K562 (cell line): ENCODE data around the gene CAMKV.

Experiments
- CXXC5 ChIP-seq: fragments of 250-450 bp; sonication (Bioruptor Pico); IDR thresholded peaks from 2 replicates; pipeline ENCODE4 v1.8.0; 2022; ENCODE audit warnings: inconsistent platforms, mild to moderate bottlenecking, moderate library complexity
- EGR1 ChIP-seq: fragments of 450-650 bp; conservative IDR thresholded peaks from 2 replicates; pipeline ENCODE4 v1.6.1; 2017; ENCODE audit warnings: mild to moderate bottlenecking
- EP300 ChIP-seq: IDR thresholded peaks from 2 replicates; pipeline ENCODE4 v1.6.1; 2012; ENCODE audit warnings: low read length, improper control_type of control experiment
- MYC ChIP-seq, 2 experiments: fragments of 250-450 bp in 1 of 2; sonication (Bioruptor Pico) in 1 of 2; IDR thresholded peaks; 2 replicates each; pipeline versions ENCODE4 v1.5.1 to v1.6.1; 2012 to 2021; ENCODE audit warnings: low read depth in 2 of 2, borderline replicate concordance in 1 of 2, improper control_type of control experiment in 1 of 2, low read length in 1 of 2, mild to moderate bottlenecking in 1 of 2, moderate library complexity in 1 of 2
- ZNF239 ChIP-seq: fragments of 250-450 bp; sonication (Bioruptor Pico); IDR thresholded peaks from 2 replicates; pipeline ENCODE4 v1.4.0; 2020; ENCODE audit warnings: mild to moderate bottlenecking
- TF ChIP-seq, protein P1 (sequence below): fragments of 250-450 bp; sonication (Bioruptor Pico); IDR thresholded peaks from 2 replicates; pipeline ENCODE4 v1.5.1; 2021; ENCODE audit warnings: mild to moderate bottlenecking
- TF ChIP-seq, protein P2 (sequence below): fragments of 450-650 bp; IDR thresholded peaks from 2 replicates; pipeline ENCODE4 v1.6.1; 2016
- TF ChIP-seq, protein P3 (sequence below): sonication (generic); formaldehyde crosslinking; IDR thresholded peaks from 2 replicates; pipeline ENCODE4 v1.5.0; 2020; ENCODE audit warnings: missing genetic modification reagents
- TF ChIP-seq, protein P4 (sequence below): fragments of 250-450 bp; sonication (Bioruptor Pico); IDR thresholded peaks from 2 replicates; pipeline ENCODE4 v1.8.0; 2021; ENCODE audit warnings: mild to moderate bottlenecking, moderate library complexity
- TF ChIP-seq, protein P5 (sequence below), 3 experiments: IDR thresholded peaks in 2 of 3; conservative IDR thresholded peaks in 1 of 3; 2 replicates each; pipeline ENCODE4 v1.5.1; 2011 to 2012; ENCODE audit warnings: low read length in 3 of 3, mild to moderate bottlenecking in 3 of 3, control low read depth in 2 of 3, improper control_type of control experiment in 1 of 3, inconsistent platforms in 1 of 3, low read depth in 1 of 3, mixed read lengths in 1 of 3, moderate library complexity in 1 of 3; ENCODE audit not compliant: insufficient read depth in 2 of 3
- TF ChIP-seq, protein P6 (sequence below): fragments of 200-800 bp; sonication (Bioruptor generic); IDR thresholded peaks from 2 replicates; pipeline ENCODE4 v1.6.1; 2016; ENCODE audit warnings: missing genetic modification characterization, missing compliant biosample characterization
- TF ChIP-seq, protein P7 (sequence below), 2 experiments: IDR thresholded peaks in 1 of 2; conservative IDR thresholded peaks in 1 of 2; 2 replicates each; pipeline ENCODE4 v1.6.1; 2016; ENCODE audit warnings: low read depth in 2 of 2, mild to moderate bottlenecking in 1 of 2, missing compliant biosample characterization in 1 of 2, missing genetic modification characterization in 1 of 2, moderate library complexity in 1 of 2

DNA sequence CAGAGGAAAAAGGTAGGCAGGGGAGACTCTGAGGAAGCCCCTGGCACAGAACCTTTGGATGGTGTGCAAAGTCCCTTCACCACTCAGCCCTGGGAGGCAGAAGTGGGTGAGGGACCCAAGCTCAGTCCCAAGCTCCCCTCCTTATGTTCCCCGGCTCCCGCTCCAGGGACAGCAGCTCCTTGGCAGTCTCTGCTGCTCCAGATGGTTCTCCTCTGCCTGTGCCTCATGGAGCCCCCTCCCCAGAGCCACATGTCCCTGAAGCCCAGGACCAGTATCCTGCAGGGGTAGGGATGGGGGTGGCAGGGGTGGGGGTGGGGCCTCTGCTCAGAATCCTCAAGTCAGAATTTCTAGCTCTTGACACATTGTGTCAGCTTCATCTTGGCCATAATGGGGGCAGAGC, 8.0 kb upstream of the CAMKV start:
- TF ChIP-seq EP300 (no peak), ZNF239 (CRISPR knock-in tag) (no peak), MYC (IDR thresholded peaks at IDR 0.05; ENCODE audit: low read depth, low read length) (no peak), MYC (CRISPR knock-in tag; IDR thresholded peaks at IDR 0.05; ENCODE audit: borderline replicate concordance, low read depth) (no peak), EGR1 (no peak), CXXC5 (CRISPR knock-in tag) (no peak)
- TF ChIP-seq, protein P1, sequence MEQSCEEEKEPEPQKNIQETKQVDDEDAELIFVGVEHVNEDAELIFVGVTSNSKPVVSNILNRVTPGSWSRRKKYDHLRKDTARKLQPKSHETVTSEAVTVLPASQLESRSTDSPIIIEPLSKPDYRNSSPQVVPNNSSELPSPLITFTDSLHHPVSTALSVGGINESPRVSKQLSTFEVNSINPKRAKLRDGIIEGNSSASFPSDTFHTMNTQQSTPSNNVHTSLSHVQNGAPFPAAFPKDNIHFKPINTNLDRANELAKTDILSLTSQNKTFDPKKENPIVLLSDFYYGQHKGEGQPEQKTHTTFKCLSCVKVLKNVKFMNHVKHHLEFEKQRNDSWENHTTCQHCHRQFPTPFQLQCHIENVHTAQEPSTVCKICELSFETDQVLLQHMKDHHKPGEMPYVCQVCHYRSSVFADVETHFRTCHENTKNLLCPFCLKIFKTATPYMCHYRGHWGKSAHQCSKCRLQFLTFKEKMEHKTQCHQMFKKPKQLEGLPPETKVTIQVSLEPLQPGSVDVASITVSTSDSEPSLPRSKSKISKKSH (CRISPR knock-in tag) = no peak
- TF ChIP-seq, protein P2, sequence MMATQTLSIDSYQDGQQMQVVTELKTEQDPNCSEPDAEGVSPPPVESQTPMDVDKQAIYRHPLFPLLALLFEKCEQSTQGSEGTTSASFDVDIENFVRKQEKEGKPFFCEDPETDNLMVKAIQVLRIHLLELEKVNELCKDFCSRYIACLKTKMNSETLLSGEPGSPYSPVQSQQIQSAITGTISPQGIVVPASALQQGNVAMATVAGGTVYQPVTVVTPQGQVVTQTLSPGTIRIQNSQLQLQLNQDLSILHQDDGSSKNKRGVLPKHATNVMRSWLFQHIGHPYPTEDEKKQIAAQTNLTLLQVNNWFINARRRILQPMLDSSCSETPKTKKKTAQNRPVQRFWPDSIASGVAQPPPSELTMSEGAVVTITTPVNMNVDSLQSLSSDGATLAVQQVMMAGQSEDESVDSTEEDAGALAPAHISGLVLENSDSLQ = no peak
- TF ChIP-seq, protein P3, sequence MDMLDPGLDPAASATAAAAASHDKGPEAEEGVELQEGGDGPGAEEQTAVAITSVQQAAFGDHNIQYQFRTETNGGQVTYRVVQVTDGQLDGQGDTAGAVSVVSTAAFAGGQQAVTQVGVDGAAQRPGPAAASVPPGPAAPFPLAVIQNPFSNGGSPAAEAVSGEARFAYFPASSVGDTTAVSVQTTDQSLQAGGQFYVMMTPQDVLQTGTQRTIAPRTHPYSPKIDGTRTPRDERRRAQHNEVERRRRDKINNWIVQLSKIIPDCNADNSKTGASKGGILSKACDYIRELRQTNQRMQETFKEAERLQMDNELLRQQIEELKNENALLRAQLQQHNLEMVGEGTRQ (CRISPR knock-in tag) = no peak
- TF ChIP-seq, protein P4, sequence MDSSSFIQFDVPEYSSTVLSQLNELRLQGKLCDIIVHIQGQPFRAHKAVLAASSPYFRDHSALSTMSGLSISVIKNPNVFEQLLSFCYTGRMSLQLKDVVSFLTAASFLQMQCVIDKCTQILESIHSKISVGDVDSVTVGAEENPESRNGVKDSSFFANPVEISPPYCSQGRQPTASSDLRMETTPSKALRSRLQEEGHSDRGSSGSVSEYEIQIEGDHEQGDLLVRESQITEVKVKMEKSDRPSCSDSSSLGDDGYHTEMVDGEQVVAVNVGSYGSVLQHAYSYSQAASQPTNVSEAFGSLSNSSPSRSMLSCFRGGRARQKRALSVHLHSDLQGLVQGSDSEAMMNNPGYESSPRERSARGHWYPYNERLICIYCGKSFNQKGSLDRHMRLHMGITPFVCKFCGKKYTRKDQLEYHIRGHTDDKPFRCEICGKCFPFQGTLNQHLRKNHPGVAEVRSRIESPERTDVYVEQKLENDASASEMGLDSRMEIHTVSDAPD (CRISPR knock-in tag) = no peak
- TF ChIP-seq, protein P5, sequence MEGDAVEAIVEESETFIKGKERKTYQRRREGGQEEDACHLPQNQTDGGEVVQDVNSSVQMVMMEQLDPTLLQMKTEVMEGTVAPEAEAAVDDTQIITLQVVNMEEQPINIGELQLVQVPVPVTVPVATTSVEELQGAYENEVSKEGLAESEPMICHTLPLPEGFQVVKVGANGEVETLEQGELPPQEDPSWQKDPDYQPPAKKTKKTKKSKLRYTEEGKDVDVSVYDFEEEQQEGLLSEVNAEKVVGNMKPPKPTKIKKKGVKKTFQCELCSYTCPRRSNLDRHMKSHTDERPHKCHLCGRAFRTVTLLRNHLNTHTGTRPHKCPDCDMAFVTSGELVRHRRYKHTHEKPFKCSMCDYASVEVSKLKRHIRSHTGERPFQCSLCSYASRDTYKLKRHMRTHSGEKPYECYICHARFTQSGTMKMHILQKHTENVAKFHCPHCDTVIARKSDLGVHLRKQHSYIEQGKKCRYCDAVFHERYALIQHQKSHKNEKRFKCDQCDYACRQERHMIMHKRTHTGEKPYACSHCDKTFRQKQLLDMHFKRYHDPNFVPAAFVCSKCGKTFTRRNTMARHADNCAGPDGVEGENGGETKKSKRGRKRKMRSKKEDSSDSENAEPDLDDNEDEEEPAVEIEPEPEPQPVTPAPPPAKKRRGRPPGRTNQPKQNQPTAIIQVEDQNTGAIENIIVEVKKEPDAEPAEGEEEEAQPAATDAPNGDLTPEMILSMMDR (IDR thresholded peaks at IDR 0.05 in 2 of 3, conservative IDR thresholded peaks at IDR 0.05 in 1 of 3; ENCODE audit: insufficient read depth in 2 of 3, low read depth in 1 of 3, low read length in 3 of 3) = no peak
- TF ChIP-seq, protein P6, sequence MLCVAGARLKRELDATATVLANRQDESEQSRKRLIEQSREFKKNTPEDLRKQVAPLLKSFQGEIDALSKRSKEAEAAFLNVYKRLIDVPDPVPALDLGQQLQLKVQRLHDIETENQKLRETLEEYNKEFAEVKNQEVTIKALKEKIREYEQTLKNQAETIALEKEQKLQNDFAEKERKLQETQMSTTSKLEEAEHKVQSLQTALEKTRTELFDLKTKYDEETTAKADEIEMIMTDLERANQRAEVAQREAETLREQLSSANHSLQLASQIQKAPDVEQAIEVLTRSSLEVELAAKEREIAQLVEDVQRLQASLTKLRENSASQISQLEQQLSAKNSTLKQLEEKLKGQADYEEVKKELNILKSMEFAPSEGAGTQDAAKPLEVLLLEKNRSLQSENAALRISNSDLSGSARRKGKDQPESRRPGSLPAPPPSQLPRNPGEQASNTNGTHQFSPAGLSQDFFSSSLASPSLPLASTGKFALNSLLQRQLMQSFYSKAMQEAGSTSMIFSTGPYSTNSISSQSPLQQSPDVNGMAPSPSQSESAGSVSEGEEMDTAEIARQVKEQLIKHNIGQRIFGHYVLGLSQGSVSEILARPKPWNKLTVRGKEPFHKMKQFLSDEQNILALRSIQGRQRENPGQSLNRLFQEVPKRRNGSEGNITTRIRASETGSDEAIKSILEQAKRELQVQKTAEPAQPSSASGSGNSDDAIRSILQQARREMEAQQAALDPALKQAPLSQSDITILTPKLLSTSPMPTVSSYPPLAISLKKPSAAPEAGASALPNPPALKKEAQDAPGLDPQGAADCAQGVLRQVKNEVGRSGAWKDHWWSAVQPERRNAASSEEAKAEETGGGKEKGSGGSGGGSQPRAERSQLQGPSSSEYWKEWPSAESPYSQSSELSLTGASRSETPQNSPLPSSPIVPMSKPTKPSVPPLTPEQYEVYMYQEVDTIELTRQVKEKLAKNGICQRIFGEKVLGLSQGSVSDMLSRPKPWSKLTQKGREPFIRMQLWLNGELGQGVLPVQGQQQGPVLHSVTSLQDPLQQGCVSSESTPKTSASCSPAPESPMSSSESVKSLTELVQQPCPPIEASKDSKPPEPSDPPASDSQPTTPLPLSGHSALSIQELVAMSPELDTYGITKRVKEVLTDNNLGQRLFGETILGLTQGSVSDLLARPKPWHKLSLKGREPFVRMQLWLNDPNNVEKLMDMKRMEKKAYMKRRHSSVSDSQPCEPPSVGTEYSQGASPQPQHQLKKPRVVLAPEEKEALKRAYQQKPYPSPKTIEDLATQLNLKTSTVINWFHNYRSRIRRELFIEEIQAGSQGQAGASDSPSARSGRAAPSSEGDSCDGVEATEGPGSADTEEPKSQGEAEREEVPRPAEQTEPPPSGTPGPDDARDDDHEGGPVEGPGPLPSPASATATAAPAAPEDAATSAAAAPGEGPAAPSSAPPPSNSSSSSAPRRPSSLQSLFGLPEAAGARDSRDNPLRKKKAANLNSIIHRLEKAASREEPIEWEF = no peak
- TF ChIP-seq, protein P7, sequence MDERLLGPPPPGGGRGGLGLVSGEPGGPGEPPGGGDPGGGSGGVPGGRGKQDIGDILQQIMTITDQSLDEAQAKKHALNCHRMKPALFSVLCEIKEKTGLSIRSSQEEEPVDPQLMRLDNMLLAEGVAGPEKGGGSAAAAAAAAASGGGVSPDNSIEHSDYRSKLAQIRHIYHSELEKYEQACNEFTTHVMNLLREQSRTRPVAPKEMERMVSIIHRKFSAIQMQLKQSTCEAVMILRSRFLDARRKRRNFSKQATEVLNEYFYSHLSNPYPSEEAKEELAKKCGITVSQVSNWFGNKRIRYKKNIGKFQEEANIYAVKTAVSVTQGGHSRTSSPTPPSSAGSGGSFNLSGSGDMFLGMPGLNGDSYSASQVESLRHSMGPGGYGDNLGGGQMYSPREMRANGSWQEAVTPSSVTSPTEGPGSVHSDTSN (CRISPR knock-in tag; IDR thresholded peaks at IDR 0.05; ENCODE audit: low read depth) = no peak
- TF ChIP-seq, protein P7 (tag; conservative IDR thresholded peaks at IDR 0.05; ENCODE audit: low read depth) = no peak
